GM23248 (cell line): ENCODE results near the gene JHY. TPM values are rescaled to one million over a fixed set of nuclear protein-coding genes. Genes with fewer than 3 reads are reported as not detected.

Experiments
- DNase-seq: peaks from one replicate; pipeline ENCODE4 v3.0.0-alpha.2; 2015
- H2AFZ ChIP-seq: fragments of 200-600 bp; sonication (generic); 2 replicates; pipeline ENCODE4 v1.6.1; 2016; ENCODE audit warnings: antibody characterized with exemption
- H3F3A ChIP-seq: fragments of 200-600 bp; sonication (generic); 2 replicates; pipeline ENCODE4 v1.6.1; 2016; ENCODE audit warnings: mild to moderate bottlenecking, antibody characterized with exemption, mixed run types; ENCODE audit not compliant: insufficient read depth
- H3K27ac ChIP-seq: fragments of 200-600 bp; sonication (generic); 2 replicates; pipeline ENCODE4 v1.5.1; 2016; ENCODE audit warnings: mild to moderate bottlenecking
- H3K27me3 ChIP-seq: fragments of 200-600 bp; sonication (generic); replicated peaks from 2 replicates; pipeline ENCODE4 v1.6.1; 2016; ENCODE audit warnings: mild to moderate bottlenecking; ENCODE audit not compliant: insufficient read depth
- H3K36me3 ChIP-seq: fragments of 200-600 bp; sonication (generic); 2 replicates; pipeline ENCODE4 v1.6.1; 2016; ENCODE audit warnings: low read depth, mild to moderate bottlenecking
- H3K4me1 ChIP-seq: fragments of 200-600 bp; sonication (generic); 2 replicates; pipeline ENCODE4 v1.6.1; 2016; ENCODE audit warnings: mild to moderate bottlenecking; ENCODE audit not compliant: insufficient read depth
- H3K4me2 ChIP-seq: fragments of 200-600 bp; sonication (generic); one replicate; pipeline ENCODE4 v1.6.1; 2016; ENCODE audit warnings: mild to moderate bottlenecking; ENCODE audit not compliant: unreplicated experiment
- H3K4me3 ChIP-seq: fragments of 200-600 bp; sonication (generic); 2 replicates; pipeline ENCODE4 v1.5.1; 2016; ENCODE audit warnings: mild to moderate bottlenecking
- H3K79me2 ChIP-seq: fragments of 200-600 bp; sonication (generic); 2 replicates; pipeline ENCODE4 v1.6.1; 2016; ENCODE audit warnings: mild to moderate bottlenecking; ENCODE audit not compliant: insufficient read depth
- H3K9ac ChIP-seq: fragments of 200-600 bp; sonication (generic); 2 replicates; pipeline ENCODE4 v1.6.1; 2016; ENCODE audit warnings: mild to moderate bottlenecking
- H3K9me2 ChIP-seq: fragments of 200-600 bp; sonication (generic); 2 replicates; pipeline ENCODE4 v1.6.1; 2016; ENCODE audit warnings: mixed run types, mild to moderate bottlenecking, moderate library complexity; ENCODE audit not compliant: insufficient read depth
- H3K9me3 ChIP-seq: fragments of 200-600 bp; sonication (generic); one replicate; pipeline ENCODE4 v1.6.1; 2017; ENCODE audit warnings: low read depth
- H4K20me1 ChIP-seq: fragments of 200-600 bp; sonication (generic); 2 replicates; pipeline ENCODE4 v1.6.0; 2016; ENCODE audit not compliant: insufficient read depth
- EZH2 ChIP-seq: fragments of 200-600 bp; sonication (generic); IDR thresholded peaks from 2 replicates; pipeline ENCODE4 v1.6.1; 2018; ENCODE audit warnings: antibody characterized with exemption, mild to moderate bottlenecking; ENCODE audit not compliant: insufficient read depth, poor library complexity, severe bottlenecking
- EZH2phosphoT487 ChIP-seq: fragments of 200-600 bp; sonication (generic); IDR thresholded peaks from 2 replicates; pipeline ENCODE4 v1.6.1; 2018; ENCODE audit warnings: antibody characterized with exemption, moderate library complexity, mild to moderate bottlenecking, low read depth; ENCODE audit not compliant: insufficient read depth
- WGBS, 2 experiments: methylation state at CpG; one replicate each; pipeline ENCODE4 v1.1.6; 2015 to 2017; ENCODE audit warnings: low lambda C conversion rate in 2 of 2, low coverage in 1 of 2; ENCODE audit errors: missing lambda C conversion rate in 2 of 2; 5-methylcytosine and 5-hydroxymethylcytosine counted together
- in situ Hi-C: fragments of 300-500 bp; cut with MboI; formaldehyde crosslinking; loops from 2 replicates; pipeline ENCODE4 v1.15.0; 2020
- polyA plus RNA-seq: library from polyadenylated mRNA; unstranded; fragments of >200 nt; fragmentation: Nextera tagmentation; extraction: Ambion mirVana; gene quantifications from 2 replicates; pipeline ENCODE4 v1.2.1, GENCODE V29; 2016
- total RNA-seq: library from RNA; depleted of rRNA; stranded (reverse); fragments of >200 nt; shearing (Covaris generic); gene quantifications from 2 replicates; pipeline ENCODE4 v1.2.3, GENCODE V29; 2014

The JHY gene
- total and polyA plus RNA-seq, 2 experiments from 2014 or later = 5.1 to 5.3 TPM

- H3K36me3 ChIP-seq = no peaks in the 10 kb centered on the region
- H3K9me2 ChIP-seq = no peaks in the 10 kb centered on the region
- TF ChIP-seq EZH2 (no peak), EZH2phosphoT487 (no peak)
- H3K4me2 ChIP-seq = no peak overlapping the region
- H3F3A ChIP-seq = peaks cover 14% of the 10 kb centered on the region
- no peaks in the 10 kb centered on the region for H3K79me2 ChIP-seq
- no peaks in the 10 kb centered on the region for H3K27me3 ChIP-seq
- peak overlapping the region; percentile 68; the same call in 1 of the 2 replicates for H2AFZ ChIP-seq
- no peak for DNase-seq
- H3K4me1 ChIP-seq = peaks cover 25% of the 10 kb centered on the region
- H4K20me1 ChIP-seq = no peaks in the 10 kb centered on the region
- WGBS, 2 experiments = 81 to 82% methylated on average over 12 of the region's 12 CpGs
- no peak overlapping the region for H3K9ac ChIP-seq
- no peaks in the 10 kb centered on the region for H3K9me3 ChIP-seq
- no peak overlapping the region for H3K4me3 ChIP-seq
- in situ Hi-C loops = loop anchor here (5.0 kb wide), 1 partner anchor 219 kb away; no protein-coding TSS in a partner anchor
- H3K27ac ChIP-seq = no peak overlapping the region
Observed at GRCh38 chr11:122851366-122851966, 31.1 kb upstream of the JHY start.

DNA sequence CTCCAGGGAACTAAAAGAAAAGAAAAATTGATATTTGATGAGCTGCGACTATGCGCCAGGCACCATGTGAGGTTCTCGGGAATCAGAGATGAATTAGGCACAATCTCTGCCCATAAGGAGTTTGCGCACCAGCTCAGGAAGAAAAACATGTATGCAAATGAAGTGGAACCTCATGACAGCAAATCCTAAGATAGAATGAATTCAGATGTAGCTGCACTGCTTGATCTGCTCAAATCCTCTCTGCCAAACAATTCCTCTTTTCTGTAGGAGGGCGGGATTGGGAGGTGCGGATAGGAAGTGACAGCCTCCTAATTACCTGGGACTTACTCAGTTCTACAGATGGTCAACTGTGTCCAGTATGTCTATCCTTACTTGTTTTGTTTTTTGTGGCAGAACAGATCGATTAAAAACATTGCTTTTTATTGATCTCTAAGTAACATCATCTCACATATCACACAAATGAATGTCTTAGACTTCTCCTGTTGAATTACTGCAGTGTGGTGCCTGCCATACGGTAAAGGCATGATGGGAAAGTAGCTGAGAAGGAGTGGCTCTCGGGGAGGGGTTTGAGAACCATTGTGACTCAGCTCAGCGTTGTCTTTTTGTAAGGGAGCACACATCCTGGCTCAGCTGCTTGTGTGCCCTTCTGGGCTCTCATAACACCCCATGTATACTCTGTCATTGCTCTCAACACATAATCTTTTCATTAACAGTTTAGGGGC, 30.3 kb upstream of the JHY start:
- 59 to 62% methylated on average over 10 of the region's 10 CpGs for WGBS, 2 experiments
- peak; percentile 77 for DNase-seq

GRCh38 chr11:122852796-122853160, 29.8 kb upstream of the JHY start:
- in situ Hi-C loops = loop anchor here (5.0 kb wide), 1 partner anchor 220 kb away; no protein-coding TSS in a partner anchor
- 85 to 86% methylated on average over 5 of the region's 5 CpGs for WGBS, 2 experiments

More for the DNA sequence above, 30.3 kb upstream of the JHY start:
- H3K4me1 ChIP-seq = peaks cover 30% of the 10 kb centered on the region
- TF ChIP-seq EZH2phosphoT487 = no peak
- TF ChIP-seq EZH2 = no peak
- H3K79me2 ChIP-seq = no peaks in the 10 kb centered on the region
- no peaks in the 10 kb centered on the region for H3K27me3 ChIP-seq
- peak overlapping the region; percentile 68 for H2AFZ ChIP-seq
- in situ Hi-C loops = loop anchor here (5.0 kb wide), 1 partner anchor 220 kb away; no protein-coding TSS in a partner anchor
- H3K4me3 ChIP-seq = no peak overlapping the region
- H3K9me3 ChIP-seq = no peaks in the 10 kb centered on the region
- H3K27ac ChIP-seq = peak overlapping the region; percentile 28
- H3K9ac ChIP-seq = no peak overlapping the region
- H3F3A ChIP-seq = peaks cover 18% of the 10 kb centered on the region
- H4K20me1 ChIP-seq = no peaks in the 10 kb centered on the region
- no peaks in the 10 kb centered on the region for H3K9me2 ChIP-seq
- H3K36me3 ChIP-seq = no peaks in the 10 kb centered on the region
- H3K4me2 ChIP-seq = no peak overlapping the region

DNA sequence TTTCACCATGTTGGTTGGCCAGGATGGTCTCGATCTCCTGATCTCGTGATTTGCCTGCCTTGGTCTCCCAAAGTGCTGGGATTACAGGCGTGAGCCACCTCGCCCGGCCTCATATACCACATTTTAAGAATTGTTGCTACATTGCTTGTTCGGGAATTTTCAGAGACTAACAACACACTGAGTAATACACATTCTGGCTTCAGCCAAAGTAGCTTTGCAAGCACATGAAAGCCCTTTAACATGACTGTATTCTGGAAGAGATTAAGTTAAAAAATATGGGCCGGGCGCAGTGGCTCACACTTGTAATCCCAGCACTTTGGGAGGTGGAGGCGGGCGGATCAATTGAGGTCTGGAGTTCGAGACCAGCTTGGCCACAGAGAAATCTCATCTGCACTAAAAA, 29.3 kb upstream of the JHY start:
- H3K9me2 ChIP-seq = no peaks in the 10 kb centered on the region
- 72 to 77% methylated on average over 11 of the region's 11 CpGs for WGBS, 2 experiments
- no peaks in the 10 kb centered on the region for H3K79me2 ChIP-seq
- H3K27me3 ChIP-seq = no peaks in the 10 kb centered on the region
- peaks cover 36% of the 10 kb centered on the region for H3K4me1 ChIP-seq
- TF ChIP-seq EZH2phosphoT487 (no peak), EZH2 (no peak)
- H4K20me1 ChIP-seq = no peaks in the 10 kb centered on the region
- peak overlapping the region; percentile 28 for H3K27ac ChIP-seq
- H3K9me3 ChIP-seq = no peaks in the 10 kb centered on the region
- H3K4me2 ChIP-seq = no peak overlapping the region
- H3F3A ChIP-seq = peaks cover 25% of the 10 kb centered on the region
- H3K36me3 ChIP-seq = no peaks in the 10 kb centered on the region
- in situ Hi-C loops = loop anchor here (5.0 kb wide), 1 partner anchor 221 kb away; no protein-coding TSS in a partner anchor
- peak; percentile 65 for DNase-seq
- no peak overlapping the region for H3K9ac ChIP-seq
- 0 out of 2 replicates have a peak overlapping the region, but pooled peaks have one; percentile 68 for H2AFZ ChIP-seq
- H3K4me3 ChIP-seq = no peak overlapping the region

More at GRCh38 chr11:122852796-122853160, 29.8 kb upstream of the JHY start:
- no peak for TF ChIP-seq EZH2phosphoT487
- no peak for TF ChIP-seq EZH2
- H3K4me1 ChIP-seq = peaks cover 35% of the 10 kb centered on the region
- no peaks in the 10 kb centered on the region for H4K20me1 ChIP-seq
- H3K27me3 ChIP-seq = no peaks in the 10 kb centered on the region
- no peak overlapping the region for H3K9ac ChIP-seq
- H3F3A ChIP-seq = peaks cover 24% of the 10 kb centered on the region
- H3K27ac ChIP-seq = peak overlapping the region; percentile 28
- H3K4me2 ChIP-seq = no peak overlapping the region
- no peaks in the 10 kb centered on the region for H3K79me2 ChIP-seq
- H3K4me3 ChIP-seq = no peak overlapping the region
- no peaks in the 10 kb centered on the region for H3K9me3 ChIP-seq
- H3K9me2 ChIP-seq = no peaks in the 10 kb centered on the region
- H2AFZ ChIP-seq = peak overlapping the region; percentile 68
- no peaks in the 10 kb centered on the region for H3K36me3 ChIP-seq
- no peak for DNase-seq
